Activated T-helper 1 cell treated with Interleukin-2 at 50 U/mL for 16 hours (primary cell): ENCODE measurements around the gene SPO11.

ENCODE experiments used
- DNase-seq: peaks from one replicate; pipeline ENCODE4 v3.0.0-alpha.2; 2020; ENCODE audit warnings: low read depth

Gene SPO11

GRCh38 chr20:57310821-57311514 is 18.6 kb upstream of the SPO11 start:
- no peak for DNase-seq

GRCh38 chr20:57312138-57312537 is 17.5 kb upstream of the SPO11 start:
- no peak for DNase-seq

- DNase-seq = no peak
Observed at GRCh38 chr20:57313230-57313629, 16.4 kb upstream of the SPO11 start.

- no peak for DNase-seq
Observed at GRCh38 chr20:57313951-57314350, 15.7 kb upstream of the SPO11 start.

GRCh38 chr20:57315083-57315975 is 14.3 kb upstream of the SPO11 start:
- DNase-seq = no peak

GRCh38 chr20:57315976-57316480 is 13.6 kb upstream of the SPO11 start:
- DNase-seq = no peak

GRCh38 chr20:57316795-57317201 is 12.8 kb upstream of the SPO11 start:
- DNase-seq = no peak

- no peak for DNase-seq
Observed at GRCh38 chr20:57317316-57317788, 12.3 kb upstream of the SPO11 start.

GRCh38 chr20:57317789-57318371 is 11.7 kb upstream of the SPO11 start:
- DNase-seq = no peak

- no peak for DNase-seq
Observed at GRCh38 chr20:57319584-57319983, 10.0 kb upstream of the SPO11 start.

- DNase-seq = no peak
Observed at GRCh38 chr20:57320358-57320757, 9.2 kb upstream of the SPO11 start.

- DNase-seq = no peak
Observed at GRCh38 chr20:57321142-57321541, 8.5 kb upstream of the SPO11 start.

- no peak for DNase-seq
Observed at GRCh38 chr20:57322476-57322875, 7.1 kb upstream of the SPO11 start.

- no peak for DNase-seq
Observed at GRCh38 chr20:57323034-57323433, 6.6 kb upstream of the SPO11 start.

- DNase-seq = no peak
Observed at GRCh38 chr20:57325632-57326356, 3.8 kb upstream of the SPO11 start.

GRCh38 chr20:57326667-57327455 is 2.7 kb upstream of the SPO11 start:
- DNase-seq = no peak

- DNase-seq = no peak
Observed at GRCh38 chr20:57327820-57328219, 1.8 kb upstream of the SPO11 start.

GRCh38 chr20:57330998-57331397 is 1.4 kb downstream of the SPO11 start:
- DNase-seq = no peak

- no peak for DNase-seq
Observed at GRCh38 chr20:57332105-57333089, 2.8 kb downstream of the SPO11 start.

GRCh38 chr20:57335392-57335791 is 5.8 kb downstream of the SPO11 start:
- DNase-seq = no peak
